Measurements from ENCODE around the gene ENDOV. TPM values are rescaled to one million over a fixed set of nuclear protein-coding genes. Genes with fewer than 3 reads are reported as not detected.

Gene ENDOV
- total RNA-seq, 1 experiment from 2014 or later, result 14.1 TPM

DNA sequence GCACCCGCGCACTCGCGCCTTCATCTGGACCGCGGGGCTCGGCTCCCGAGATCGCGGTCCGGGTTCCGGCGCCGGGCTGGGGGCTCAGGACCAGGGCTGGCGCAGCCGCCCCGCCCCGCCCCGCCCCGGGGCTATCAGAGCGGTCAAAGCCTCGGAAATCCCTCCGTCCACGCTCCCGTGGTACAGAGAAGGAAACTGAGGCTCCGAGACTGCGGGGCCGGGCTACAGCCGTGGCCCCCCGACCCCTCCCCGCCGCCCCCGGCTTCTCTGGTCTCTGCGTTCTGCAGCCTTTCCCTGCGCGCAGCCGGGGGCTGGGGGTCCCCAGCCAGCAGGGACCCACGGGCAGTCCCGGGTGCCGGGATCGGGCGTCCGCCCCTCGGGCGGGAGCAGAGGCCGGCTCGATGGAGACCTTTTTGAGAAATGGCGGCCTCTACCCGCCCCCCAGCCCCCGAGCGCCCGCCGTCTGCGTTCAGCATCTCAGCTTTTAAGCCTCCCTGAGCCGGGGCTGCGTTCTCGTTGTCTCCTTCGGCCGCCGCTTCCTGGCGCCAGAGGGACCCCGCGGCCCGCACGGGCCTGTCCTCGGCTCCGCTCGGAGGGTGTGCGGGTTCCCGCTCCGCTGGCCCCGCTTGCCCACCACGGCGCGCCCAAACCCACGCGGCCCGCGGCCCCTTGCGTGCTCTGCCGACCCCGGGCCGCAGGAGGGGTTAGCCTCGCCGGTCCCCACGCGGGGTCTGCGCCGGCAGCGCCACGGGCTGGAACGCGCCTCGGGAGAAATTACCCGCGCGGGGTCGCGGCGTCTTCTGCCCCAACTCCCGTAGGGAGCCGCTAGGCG, 62.9 kb downstream of the ENDOV start:
- Histone ChIP-seq H3K36me3 (ENCODE audit: insufficient read depth, low read length, poor library complexity, severe bottlenecking) (no peaks in the 10 kb centered on the region), H3K4me3 (ENCODE audit: low read depth, low read length, poor library complexity, severe bottlenecking) (no peak overlapping the region), H3K4me1 (ENCODE audit: insufficient read depth, low read length, poor library complexity, severe bottlenecking) (peaks cover 36% of the 10 kb centered on the region), H3K9me3 (ENCODE audit: low read depth, low read length, poor library complexity, severe bottlenecking) (no peaks in the 10 kb centered on the region), H3K27me3 (replicated peaks; ENCODE audit: insufficient read depth, low read depth, low read length, poor library complexity) (peaks cover 99% of the 10 kb centered on the region), H3K27ac (ENCODE audit: low read depth, low read length, poor library complexity, severe bottlenecking) (no peak overlapping the region)
- intact Hi-C loops (cut with micrococcal nuclease; ENCODE audit: unreplicated experiment), result no loop called here
- no TSS peak for BruUV-seq (replicated peaks)
- TF ChIP-seq, protein P1, sequence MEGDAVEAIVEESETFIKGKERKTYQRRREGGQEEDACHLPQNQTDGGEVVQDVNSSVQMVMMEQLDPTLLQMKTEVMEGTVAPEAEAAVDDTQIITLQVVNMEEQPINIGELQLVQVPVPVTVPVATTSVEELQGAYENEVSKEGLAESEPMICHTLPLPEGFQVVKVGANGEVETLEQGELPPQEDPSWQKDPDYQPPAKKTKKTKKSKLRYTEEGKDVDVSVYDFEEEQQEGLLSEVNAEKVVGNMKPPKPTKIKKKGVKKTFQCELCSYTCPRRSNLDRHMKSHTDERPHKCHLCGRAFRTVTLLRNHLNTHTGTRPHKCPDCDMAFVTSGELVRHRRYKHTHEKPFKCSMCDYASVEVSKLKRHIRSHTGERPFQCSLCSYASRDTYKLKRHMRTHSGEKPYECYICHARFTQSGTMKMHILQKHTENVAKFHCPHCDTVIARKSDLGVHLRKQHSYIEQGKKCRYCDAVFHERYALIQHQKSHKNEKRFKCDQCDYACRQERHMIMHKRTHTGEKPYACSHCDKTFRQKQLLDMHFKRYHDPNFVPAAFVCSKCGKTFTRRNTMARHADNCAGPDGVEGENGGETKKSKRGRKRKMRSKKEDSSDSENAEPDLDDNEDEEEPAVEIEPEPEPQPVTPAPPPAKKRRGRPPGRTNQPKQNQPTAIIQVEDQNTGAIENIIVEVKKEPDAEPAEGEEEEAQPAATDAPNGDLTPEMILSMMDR (conservative IDR thresholded peaks at IDR 0.05; ENCODE audit: low read depth, low read length), result peak; percentile 53
- no peak for TF ChIP-seq EZH2 (IDR thresholded peaks at IDR 0.05; ENCODE audit: borderline replicate concordance, low read depth, low read length, poor library complexity, severe bottlenecking)
- peak; percentile 68 for DNase-seq (ENCODE audit: low spot score)
- ChIA-PET CTCF (interaction anchor here (0.6 to 0.9 kb wide), 2 partner anchors 51 to 511 kb away, joined by 3 to 8 read pairs; no protein-coding TSS in a partner anchor), POLR2A (ENCODE audit: low non-redundant PET) (no interaction called here)

DNA sequence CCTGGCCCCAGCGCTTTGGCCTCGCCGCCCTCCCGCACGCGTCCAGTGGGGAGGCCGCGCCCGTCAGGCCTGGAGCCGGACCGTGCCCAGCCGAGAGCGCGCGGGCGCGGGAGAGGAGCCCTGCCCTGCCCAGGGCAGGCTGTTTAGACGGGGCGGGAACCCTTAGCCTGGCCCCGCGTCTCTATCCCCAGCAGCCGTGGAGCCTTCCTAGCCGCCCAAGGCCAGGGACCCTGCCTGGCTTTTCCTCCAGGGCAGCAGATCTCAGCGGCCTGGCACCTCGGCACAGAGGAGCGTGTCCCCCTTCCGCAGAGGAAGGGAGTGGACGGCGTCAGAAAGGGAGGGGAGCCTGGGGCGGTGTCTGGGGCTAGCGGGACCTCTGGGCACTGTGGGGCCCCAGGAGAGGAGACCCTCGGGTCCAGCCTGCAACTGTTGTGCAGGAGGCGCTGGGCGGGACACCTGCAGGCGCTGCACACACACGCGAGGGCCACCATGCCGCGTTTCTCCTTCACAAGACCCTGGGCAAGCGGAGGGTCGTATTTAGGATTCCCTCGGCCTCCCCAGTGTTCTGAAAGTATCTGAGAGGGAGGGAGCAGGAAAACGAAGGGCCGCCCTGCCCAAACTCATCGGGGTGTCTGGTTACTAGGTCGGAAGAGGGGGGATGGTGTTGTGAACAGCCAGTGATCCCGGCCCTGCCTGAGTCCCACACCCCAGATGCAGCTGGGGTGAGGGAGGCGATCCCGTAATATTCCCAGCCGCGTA, 63.7 kb downstream of the ENDOV start:
- no TSS peak for BruUV-seq (replicated peaks)
- H3K27me3 ChIP-seq (replicated peaks; ENCODE audit: insufficient read depth, low read depth, low read length, poor library complexity), result peaks cover 93% of the 10 kb centered on the region
- H3K27ac ChIP-seq (ENCODE audit: low read depth, low read length, poor library complexity, severe bottlenecking), result no peak overlapping the region
- H3K4me3 ChIP-seq (ENCODE audit: low read depth, low read length, poor library complexity, severe bottlenecking), result no peak overlapping the region
- ChIA-PET CTCF (interaction anchor here (0.6 kb wide), 1 partner anchor 511 kb away, joined by 8 read pairs; no protein-coding TSS in a partner anchor), POLR2A (ENCODE audit: low non-redundant PET) (no interaction called here)
- intact Hi-C loops (cut with micrococcal nuclease; ENCODE audit: unreplicated experiment), result no loop called here
- peaks cover 36% of the 10 kb centered on the region for H3K4me1 ChIP-seq (ENCODE audit: insufficient read depth, low read length, poor library complexity, severe bottlenecking)
- TF ChIP-seq EZH2 (IDR thresholded peaks at IDR 0.05; ENCODE audit: borderline replicate concordance, low read depth, low read length, poor library complexity, severe bottlenecking), result peak; percentile 89
- TF ChIP-seq, protein P1 (conservative IDR thresholded peaks at IDR 0.05; ENCODE audit: low read depth, low read length), result no peak
- DNase-seq (ENCODE audit: low spot score), result no peak
- no peaks in the 10 kb centered on the region for H3K9me3 ChIP-seq (ENCODE audit: low read depth, low read length, poor library complexity, severe bottlenecking)
- no peaks in the 10 kb centered on the region for H3K36me3 ChIP-seq (ENCODE audit: insufficient read depth, low read length, poor library complexity, severe bottlenecking)

DNA sequence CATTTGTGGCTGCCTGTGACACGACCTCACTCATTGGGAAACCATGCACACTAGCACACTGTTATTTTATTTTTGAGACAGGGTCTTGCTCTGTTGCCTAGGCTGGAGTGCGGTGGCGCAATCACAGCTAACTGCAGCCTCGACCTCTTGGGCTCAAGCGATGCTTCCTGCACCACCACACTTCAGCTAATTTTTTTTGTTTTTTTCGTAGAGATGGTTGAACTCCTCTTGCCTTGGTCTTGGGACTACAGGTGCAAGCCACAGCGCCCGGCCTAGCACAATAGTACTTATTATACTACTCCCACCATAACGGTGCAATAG, 64.2 kb downstream of the ENDOV start:
- CTCF ChIA-PET, result no interaction called here

More for the DNA sequence above, 64.2 kb downstream of the ENDOV start:
- DNase-seq (ENCODE audit: low spot score), result no peak
- Histone ChIP-seq H3K4me1 (ENCODE audit: insufficient read depth, low read length, poor library complexity, severe bottlenecking) (peaks cover 36% of the 10 kb centered on the region), H3K36me3 (ENCODE audit: insufficient read depth, low read length, poor library complexity, severe bottlenecking) (no peaks in the 10 kb centered on the region), H3K27ac (ENCODE audit: low read depth, low read length, poor library complexity, severe bottlenecking) (no peak overlapping the region), H3K27me3 (replicated peaks; ENCODE audit: insufficient read depth, low read depth, low read length, poor library complexity) (peaks cover 88% of the 10 kb centered on the region), H3K4me3 (ENCODE audit: low read depth, low read length, poor library complexity, severe bottlenecking) (no peak overlapping the region), H3K9me3 (ENCODE audit: low read depth, low read length, poor library complexity, severe bottlenecking) (no peaks in the 10 kb centered on the region)
- BruUV-seq (replicated peaks), result no TSS peak
- POLR2A ChIA-PET (ENCODE audit: low non-redundant PET), result no interaction called here
- intact Hi-C loops (cut with micrococcal nuclease; ENCODE audit: unreplicated experiment), result no loop called here
- TF ChIP-seq, protein P1 (conservative IDR thresholded peaks at IDR 0.05; ENCODE audit: low read depth, low read length), result no peak
- TF ChIP-seq EZH2 (IDR thresholded peaks at IDR 0.05; ENCODE audit: borderline replicate concordance, low read depth, low read length, poor library complexity, severe bottlenecking), result no peak
